PFSK-1 (cell line): Measurements from ENCODE around the gene ATG4A.

ENCODE experiments used
- FOXP2 ChIP-seq: optimal IDR thresholded peaks from 2 replicates; pipeline ENCODE3; 2011; ENCODE audit warnings: borderline replicate concordance, control low read depth, inconsistent platforms; ENCODE audit not compliant: insufficient read depth; ENCODE audit errors: extremely low read length, extremely low read depth
- POLR2AphosphoS5 ChIP-seq: IDR thresholded peaks from 2 replicates; pipeline ENCODE4 v1.6.1; 2012; ENCODE audit warnings: low read depth, mild to moderate bottlenecking, control low read depth, low read length, moderate library complexity
- SIN3A ChIP-seq: IDR thresholded peaks from 2 replicates; pipeline ENCODE4 v1.6.1; 2012; ENCODE audit warnings: mild to moderate bottlenecking, low read length, moderate library complexity, borderline replicate concordance; ENCODE audit not compliant: insufficient read depth
- TAF1 ChIP-seq: IDR thresholded peaks from 2 replicates; pipeline ENCODE4 v1.6.1; 2012; ENCODE audit warnings: low read length, control low read depth, borderline replicate concordance; ENCODE audit not compliant: insufficient read depth
- TF ChIP-seq, protein P1 (sequence below), 2 experiments: IDR thresholded peaks; 2 replicates each; pipeline versions ENCODE4 v1.6.1 to v1.8.0; 2011 to 2012; ENCODE audit warnings: low read depth in 2 of 2, low read length in 2 of 2, control low read depth in 1 of 2, inconsistent platforms in 1 of 2, mild to moderate bottlenecking in 1 of 2, moderate library complexity in 1 of 2; ENCODE audit not compliant: insufficient read depth in 1 of 2

Gene ATG4A

DNA sequence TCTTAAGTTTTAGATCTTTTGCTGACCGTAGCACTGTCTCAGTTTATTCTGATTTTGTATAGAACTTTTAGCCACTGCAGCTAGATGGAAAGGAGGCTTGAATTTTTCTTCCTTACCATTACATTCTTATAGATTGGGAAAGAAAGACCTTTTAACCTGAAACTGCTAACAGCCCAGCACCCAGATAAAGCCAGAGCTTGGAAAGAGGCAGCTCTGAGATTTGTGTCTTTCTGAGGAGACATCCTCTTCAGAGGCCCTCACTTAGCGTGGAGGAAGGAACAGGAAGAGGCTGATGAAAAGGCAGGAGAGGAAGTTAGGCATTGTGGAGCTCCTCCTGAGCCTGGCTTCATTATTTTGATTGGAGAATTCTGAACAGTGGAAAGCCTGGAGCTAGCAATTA is 35.1 kb downstream of the ATG4A start:
- no peak for TF ChIP-seq TAF1
- TF ChIP-seq SIN3A: no peak
- TF ChIP-seq FOXP2: no peak
- TF ChIP-seq, protein P1, sequence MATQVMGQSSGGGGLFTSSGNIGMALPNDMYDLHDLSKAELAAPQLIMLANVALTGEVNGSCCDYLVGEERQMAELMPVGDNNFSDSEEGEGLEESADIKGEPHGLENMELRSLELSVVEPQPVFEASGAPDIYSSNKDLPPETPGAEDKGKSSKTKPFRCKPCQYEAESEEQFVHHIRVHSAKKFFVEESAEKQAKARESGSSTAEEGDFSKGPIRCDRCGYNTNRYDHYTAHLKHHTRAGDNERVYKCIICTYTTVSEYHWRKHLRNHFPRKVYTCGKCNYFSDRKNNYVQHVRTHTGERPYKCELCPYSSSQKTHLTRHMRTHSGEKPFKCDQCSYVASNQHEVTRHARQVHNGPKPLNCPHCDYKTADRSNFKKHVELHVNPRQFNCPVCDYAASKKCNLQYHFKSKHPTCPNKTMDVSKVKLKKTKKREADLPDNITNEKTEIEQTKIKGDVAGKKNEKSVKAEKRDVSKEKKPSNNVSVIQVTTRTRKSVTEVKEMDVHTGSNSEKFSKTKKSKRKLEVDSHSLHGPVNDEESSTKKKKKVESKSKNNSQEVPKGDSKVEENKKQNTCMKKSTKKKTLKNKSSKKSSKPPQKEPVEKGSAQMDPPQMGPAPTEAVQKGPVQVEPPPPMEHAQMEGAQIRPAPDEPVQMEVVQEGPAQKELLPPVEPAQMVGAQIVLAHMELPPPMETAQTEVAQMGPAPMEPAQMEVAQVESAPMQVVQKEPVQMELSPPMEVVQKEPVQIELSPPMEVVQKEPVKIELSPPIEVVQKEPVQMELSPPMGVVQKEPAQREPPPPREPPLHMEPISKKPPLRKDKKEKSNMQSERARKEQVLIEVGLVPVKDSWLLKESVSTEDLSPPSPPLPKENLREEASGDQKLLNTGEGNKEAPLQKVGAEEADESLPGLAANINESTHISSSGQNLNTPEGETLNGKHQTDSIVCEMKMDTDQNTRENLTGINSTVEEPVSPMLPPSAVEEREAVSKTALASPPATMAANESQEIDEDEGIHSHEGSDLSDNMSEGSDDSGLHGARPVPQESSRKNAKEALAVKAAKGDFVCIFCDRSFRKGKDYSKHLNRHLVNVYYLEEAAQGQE (IDR thresholded peaks at IDR 0.05; ENCODE audit: insufficient read depth in 1 of 2, low read depth in 2 of 2, low read length in 2 of 2): no peak
- TF ChIP-seq POLR2AphosphoS5: no peak

DNA sequence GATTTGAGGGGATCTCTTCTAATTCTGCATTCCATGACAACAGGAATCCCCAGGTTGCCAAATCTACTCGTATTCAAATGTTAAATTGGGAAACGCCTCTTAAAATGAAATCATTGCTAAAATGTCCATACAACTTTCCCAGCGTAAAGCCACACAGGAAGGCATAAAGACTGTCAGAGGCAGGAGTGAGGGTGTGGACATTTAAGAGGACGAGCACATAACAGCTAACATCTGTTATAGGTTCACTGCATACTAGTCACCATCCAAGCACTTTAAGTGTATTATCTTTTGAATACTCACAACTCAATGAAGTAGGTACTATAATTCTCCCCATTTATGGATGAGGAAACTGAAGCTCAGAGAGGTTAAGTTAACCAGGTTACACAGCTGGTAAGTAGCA is 35.6 kb downstream of the ATG4A start:
- TF ChIP-seq TAF1 (no peak), POLR2AphosphoS5 (no peak), SIN3A (no peak), FOXP2 (no peak)
- TF ChIP-seq, protein P1 (IDR thresholded peaks at IDR 0.05; ENCODE audit: insufficient read depth in 1 of 2, low read depth in 2 of 2, low read length in 2 of 2): no peak

DNA sequence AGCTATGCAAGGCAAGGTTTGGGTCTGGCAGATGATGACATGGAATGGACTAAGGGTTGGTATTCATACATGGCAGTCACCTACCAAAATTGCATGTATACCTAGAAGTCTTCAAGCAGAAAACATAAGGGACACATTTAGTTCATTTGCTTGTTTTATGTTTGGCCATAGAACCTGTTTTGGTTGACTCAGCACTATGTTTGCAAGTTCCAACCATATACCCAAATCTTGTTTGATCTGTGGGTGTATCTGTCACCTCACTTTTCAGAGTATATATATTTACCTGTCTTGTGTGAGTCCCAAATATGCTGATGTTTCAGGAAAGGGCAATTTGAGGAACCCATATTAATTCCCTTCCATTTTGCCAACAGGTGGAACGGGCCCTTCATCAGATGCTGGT is 39.3 kb downstream of the ATG4A start:
- TF ChIP-seq FOXP2 (no peak), POLR2AphosphoS5 (no peak), SIN3A (no peak), TAF1 (no peak)
- TF ChIP-seq, protein P1 (IDR thresholded peaks at IDR 0.05; ENCODE audit: insufficient read depth in 1 of 2, low read depth in 2 of 2, low read length in 2 of 2): no peak

DNA sequence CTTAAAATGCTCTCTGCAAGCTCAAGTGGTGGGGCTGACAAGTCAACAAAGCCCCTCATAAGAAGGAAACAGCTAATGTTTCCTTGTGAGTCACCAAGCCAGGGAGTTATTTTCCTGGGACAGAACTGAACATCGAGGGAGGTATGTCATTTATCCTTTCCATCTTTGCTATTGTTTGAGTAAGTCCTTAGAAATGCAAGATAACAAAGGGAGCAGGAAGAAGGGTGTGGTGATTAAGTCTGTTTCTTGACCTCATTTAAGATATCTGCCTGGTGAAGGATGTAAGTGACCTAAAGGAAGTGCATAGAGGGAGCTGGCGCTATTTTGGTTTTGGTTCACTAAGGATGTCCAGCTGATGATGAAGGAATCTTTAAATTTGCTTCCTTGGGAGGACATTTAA is 39.9 kb downstream of the ATG4A start:
- TF ChIP-seq, protein P1 (IDR thresholded peaks at IDR 0.05; ENCODE audit: insufficient read depth in 1 of 2, low read depth in 2 of 2, low read length in 2 of 2): no peak
- TF ChIP-seq FOXP2 (no peak), SIN3A (no peak), TAF1 (no peak), POLR2AphosphoS5 (no peak)

DNA sequence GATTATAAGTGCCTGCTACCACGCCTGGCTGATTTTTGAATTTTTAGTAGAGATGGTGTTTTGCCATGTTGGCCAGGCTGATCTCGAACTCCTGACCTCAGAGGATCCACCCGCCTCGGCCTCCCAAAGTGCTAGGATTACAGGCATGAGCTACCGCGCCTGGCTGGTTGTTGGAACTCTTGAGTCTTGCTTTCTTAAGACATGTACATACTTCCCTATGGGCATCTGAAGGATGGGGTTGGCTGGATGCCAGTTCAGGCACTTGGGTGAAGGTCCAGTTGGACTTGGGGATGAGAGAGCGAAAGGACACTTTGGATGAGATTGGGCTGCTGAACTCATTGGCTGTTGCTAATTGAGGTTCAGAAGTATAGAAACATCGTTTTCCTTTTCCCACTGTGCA is 40.5 kb downstream of the ATG4A start:
- TF ChIP-seq, protein P1 (IDR thresholded peaks at IDR 0.05; ENCODE audit: insufficient read depth in 1 of 2, low read depth in 2 of 2, low read length in 2 of 2): no peak
- TF ChIP-seq TAF1 (no peak), FOXP2 (no peak), SIN3A (no peak), POLR2AphosphoS5 (no peak)
